Astrocyte (in vitro differentiated cells and primary cell): ENCODE results near the gene GRHL1. TPM values are rescaled to one million over a fixed set of nuclear protein-coding genes. Genes with fewer than 3 reads are reported as not detected.

Experiments
- DNase-seq: peaks from one replicate; pipeline ENCODE4 v3.0.0-alpha.2; 2010; ENCODE audit warnings: low read depth
- FAIRE-seq: peaks from 2 replicates; lab custom pipeline; 2011; peaks lifted over from hg19 to GRCh38; lab: Jason Lieb, UNC
- H2AFZ ChIP-seq: 2 replicates; pipeline ENCODE4 v1.6.0; 2012; ENCODE audit warnings: low read depth, low read length, inconsistent platforms
- H3K27ac ChIP-seq: 2 replicates; pipeline ENCODE4 v1.5.1; 2011; ENCODE audit warnings: low read depth, low read length, inconsistent platforms
- H3K27me3 ChIP-seq: 2 replicates; pipeline ENCODE4 v1.6.0; 2011; ENCODE audit warnings: low read length, inconsistent platforms; ENCODE audit not compliant: insufficient read depth
- H3K36me3 ChIP-seq: 2 replicates; pipeline ENCODE4 v1.5.1; 2011; ENCODE audit warnings: low read length, inconsistent platforms; ENCODE audit not compliant: insufficient read depth
- H3K4me1 ChIP-seq: 2 replicates; pipeline ENCODE4 v1.5.1; 2011; ENCODE audit warnings: low read length, inconsistent platforms; ENCODE audit not compliant: insufficient read depth
- H3K4me2 ChIP-seq: 2 replicates; pipeline ENCODE4 v1.6.0; 2012; ENCODE audit warnings: low read length, inconsistent platforms
- H3K4me3 ChIP-seq: 2 replicates; pipeline ENCODE4 v1.5.1; 2011; ENCODE audit warnings: low read depth, mild to moderate bottlenecking, low read length, inconsistent platforms; ENCODE audit not compliant: insufficient read depth
- H3K79me2 ChIP-seq: 2 replicates; pipeline ENCODE4 v1.6.0; 2012; ENCODE audit warnings: mild to moderate bottlenecking, low read length, inconsistent platforms; ENCODE audit not compliant: insufficient read depth
- H3K9ac ChIP-seq: 2 replicates; pipeline ENCODE4 v1.6.0; 2012; ENCODE audit warnings: mild to moderate bottlenecking, low read length, inconsistent platforms
- H3K9me3 ChIP-seq: 2 replicates; pipeline ENCODE4 v1.5.1; 2012; ENCODE audit warnings: low read depth, mild to moderate bottlenecking, low read length, inconsistent platforms; ENCODE audit not compliant: insufficient read depth
- H4K20me1 ChIP-seq: 2 replicates; pipeline ENCODE4 v1.6.0; 2012; ENCODE audit warnings: low read length, inconsistent platforms; ENCODE audit not compliant: insufficient read depth
- H3K27ac Mint-ChIP-seq: one replicate; pipeline ENCODE4 v1.8.0; 2021; ENCODE audit warnings: mild to moderate bottlenecking, mixed read lengths; ENCODE audit not compliant: unreplicated experiment
- H3K27me3 Mint-ChIP-seq: one replicate; pipeline ENCODE4 v1.8.0; 2021; ENCODE audit warnings: low read depth, mixed read lengths; ENCODE audit not compliant: unreplicated experiment
- H3K36me3 Mint-ChIP-seq: one replicate; pipeline ENCODE4 v1.8.0; 2021; ENCODE audit warnings: low read depth, mixed read lengths; ENCODE audit not compliant: unreplicated experiment
- H3K4me1 Mint-ChIP-seq: one replicate; pipeline ENCODE4 v1.8.0; 2021; ENCODE audit warnings: low read depth, mixed read lengths; ENCODE audit not compliant: unreplicated experiment
- H3K4me3 Mint-ChIP-seq: one replicate; pipeline ENCODE4 v1.8.0; 2021; ENCODE audit warnings: mild to moderate bottlenecking, moderate library complexity, mixed read lengths; ENCODE audit not compliant: unreplicated experiment
- H3K9me3 Mint-ChIP-seq: one replicate; pipeline ENCODE4 v1.8.0; 2021; ENCODE audit warnings: mild to moderate bottlenecking, mixed read lengths; ENCODE audit not compliant: unreplicated experiment
- EZH2 ChIP-seq: IDR thresholded peaks from 2 replicates; pipeline ENCODE4 v1.6.1; 2012; ENCODE audit warnings: mild to moderate bottlenecking, low read length, inconsistent platforms; ENCODE audit not compliant: insufficient read depth
- total RNA-seq: library from RNA; stranded (reverse); gene quantifications from 2 replicates; pipeline ENCODE4 v1.2.1, GENCODE V29; 2021
- TF ChIP-seq, protein P1 (sequence below): IDR thresholded peaks from 2 replicates; pipeline ENCODE4 v1.5.1; 2011; ENCODE audit warnings: low read depth, mild to moderate bottlenecking, inconsistent platforms, low read length, moderate library complexity; ENCODE audit not compliant: insufficient read depth

Gene GRHL1
- total RNA-seq, 1 donor from 2014 or later = 4.1 TPM

- FAIRE-seq = no peak
- Histone ChIP-seq H3K27ac (no peak overlapping the region), H3K4me1 (peaks cover 5% of the 10 kb centered on the region), H2AFZ (no peak overlapping the region), H3K79me2 (no peaks in the 10 kb centered on the region), H3K4me2 (no peak overlapping the region), H3K9me3 (no peaks in the 10 kb centered on the region), H4K20me1 (no peaks in the 10 kb centered on the region), H3K36me3 (no peaks in the 10 kb centered on the region), H3K9ac (no peak overlapping the region), H3K27me3 (no peaks in the 10 kb centered on the region), H3K4me3 (no peak overlapping the region)
- peaks cover 1% of the 10 kb centered on the region for H3K9me3 Mint-ChIP-seq
- H3K36me3 Mint-ChIP-seq = peaks cover 6% of the 10 kb centered on the region
- peaks cover 4% of the 10 kb centered on the region for H3K27me3 Mint-ChIP-seq
- TF ChIP-seq, protein P1, sequence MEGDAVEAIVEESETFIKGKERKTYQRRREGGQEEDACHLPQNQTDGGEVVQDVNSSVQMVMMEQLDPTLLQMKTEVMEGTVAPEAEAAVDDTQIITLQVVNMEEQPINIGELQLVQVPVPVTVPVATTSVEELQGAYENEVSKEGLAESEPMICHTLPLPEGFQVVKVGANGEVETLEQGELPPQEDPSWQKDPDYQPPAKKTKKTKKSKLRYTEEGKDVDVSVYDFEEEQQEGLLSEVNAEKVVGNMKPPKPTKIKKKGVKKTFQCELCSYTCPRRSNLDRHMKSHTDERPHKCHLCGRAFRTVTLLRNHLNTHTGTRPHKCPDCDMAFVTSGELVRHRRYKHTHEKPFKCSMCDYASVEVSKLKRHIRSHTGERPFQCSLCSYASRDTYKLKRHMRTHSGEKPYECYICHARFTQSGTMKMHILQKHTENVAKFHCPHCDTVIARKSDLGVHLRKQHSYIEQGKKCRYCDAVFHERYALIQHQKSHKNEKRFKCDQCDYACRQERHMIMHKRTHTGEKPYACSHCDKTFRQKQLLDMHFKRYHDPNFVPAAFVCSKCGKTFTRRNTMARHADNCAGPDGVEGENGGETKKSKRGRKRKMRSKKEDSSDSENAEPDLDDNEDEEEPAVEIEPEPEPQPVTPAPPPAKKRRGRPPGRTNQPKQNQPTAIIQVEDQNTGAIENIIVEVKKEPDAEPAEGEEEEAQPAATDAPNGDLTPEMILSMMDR = no peak
- no peak for TF ChIP-seq EZH2
- H3K27ac Mint-ChIP-seq = no peak overlapping the region
- DNase-seq = no peak
- no peak overlapping the region for H3K4me3 Mint-ChIP-seq
- H3K4me1 Mint-ChIP-seq = peaks cover 15% of the 10 kb centered on the region
Measured at GRCh38 chr2:9994462-9994861, 43.0 kb downstream of the GRHL1 start.

GRCh38 chr2:9995059-9995458 is 43.6 kb downstream of the GRHL1 start:
- H3K9ac ChIP-seq = no peak overlapping the region
- FAIRE-seq (no peak), DNase-seq (no peak)
- no peak overlapping the region for H3K4me3 ChIP-seq
- TF ChIP-seq EZH2 = no peak
- TF ChIP-seq, protein P1 = no peak
- H3K27ac ChIP-seq = no peak overlapping the region
- peaks cover 4% of the 10 kb centered on the region for H3K27me3 Mint-ChIP-seq
- no peak overlapping the region for H3K27ac Mint-ChIP-seq
- H3K79me2 ChIP-seq = no peaks in the 10 kb centered on the region
- H3K27me3 ChIP-seq = no peaks in the 10 kb centered on the region
- H2AFZ ChIP-seq = no peak overlapping the region
- peaks cover 5% of the 10 kb centered on the region for H3K4me1 ChIP-seq
- no peak overlapping the region for H3K4me3 Mint-ChIP-seq
- no peaks in the 10 kb centered on the region for H4K20me1 ChIP-seq
- no peak overlapping the region for H3K4me2 ChIP-seq
- H3K9me3 Mint-ChIP-seq = peaks cover 1% of the 10 kb centered on the region
- no peaks in the 10 kb centered on the region for H3K9me3 ChIP-seq
- no peaks in the 10 kb centered on the region for H3K36me3 ChIP-seq
- peaks cover 15% of the 10 kb centered on the region for H3K4me1 Mint-ChIP-seq
- H3K36me3 Mint-ChIP-seq = peaks cover 7% of the 10 kb centered on the region

GRCh38 chr2:9996321-9996720 is 44.8 kb downstream of the GRHL1 start:
- Mint-ChIP-seq H3K9me3 (peaks cover 1% of the 10 kb centered on the region), H3K27me3 (peaks cover 4% of the 10 kb centered on the region), H3K27ac (no peak overlapping the region), H3K4me3 (no peak overlapping the region), H3K36me3 (peaks cover 7% of the 10 kb centered on the region), H3K4me1 (peaks cover 5% of the 10 kb centered on the region)
- Histone ChIP-seq H2AFZ (no peak overlapping the region), H3K4me1 (peaks cover 5% of the 10 kb centered on the region), H3K79me2 (no peaks in the 10 kb centered on the region), H3K27ac (no peak overlapping the region), H3K4me2 (no peak overlapping the region), H3K9me3 (no peaks in the 10 kb centered on the region), H3K9ac (no peak overlapping the region), H4K20me1 (no peaks in the 10 kb centered on the region), H3K4me3 (no peak overlapping the region), H3K27me3 (no peaks in the 10 kb centered on the region), H3K36me3 (no peaks in the 10 kb centered on the region)
- TF ChIP-seq EZH2 = no peak
- TF ChIP-seq, protein P1 = no peak
- DNase-seq (no peak), FAIRE-seq (no peak)
